Stimulated activated CD8-positive, alpha-beta memory T cell treated with anti-CD3 and anti-CD28 coated beads, Interleukin-7, amount 100 ng/mL, for 4 hours (primary cell): ENCODE measurements around the gene DISC1.
"Not testable (repeated sequence)": the region's sequence is repeated elsewhere in the genome, so short reads cannot be mapped to it uniquely, and the experiment has no call there.

Experiments used
- DNase-seq, 2 donors: peaks; one replicate each; pipeline ENCODE4 v3.0.0-alpha.2; 2020; ENCODE audit warnings: low read depth in 2 of 2

The DISC1 gene

DNA sequence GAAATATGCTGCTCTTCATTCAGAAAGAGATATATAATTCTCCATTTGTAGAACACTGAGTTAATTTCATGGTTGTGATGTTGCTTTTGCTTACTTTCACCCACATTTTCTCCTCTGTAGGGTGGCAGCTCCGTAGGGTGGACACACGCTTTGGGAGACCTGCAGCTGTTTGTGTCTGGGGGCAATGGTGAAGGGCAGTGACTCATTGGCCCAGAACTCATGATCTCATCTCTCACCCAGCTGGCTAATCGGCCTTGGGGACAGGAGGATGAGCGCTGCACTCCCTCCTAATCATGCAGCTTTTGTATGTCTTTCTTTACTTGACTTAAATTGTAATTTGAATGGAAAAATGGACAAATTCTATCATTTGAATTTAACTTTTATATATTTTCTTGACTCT is 9.6 kb downstream of the DISC1 start:
- no peak for DNase-seq

DNA sequence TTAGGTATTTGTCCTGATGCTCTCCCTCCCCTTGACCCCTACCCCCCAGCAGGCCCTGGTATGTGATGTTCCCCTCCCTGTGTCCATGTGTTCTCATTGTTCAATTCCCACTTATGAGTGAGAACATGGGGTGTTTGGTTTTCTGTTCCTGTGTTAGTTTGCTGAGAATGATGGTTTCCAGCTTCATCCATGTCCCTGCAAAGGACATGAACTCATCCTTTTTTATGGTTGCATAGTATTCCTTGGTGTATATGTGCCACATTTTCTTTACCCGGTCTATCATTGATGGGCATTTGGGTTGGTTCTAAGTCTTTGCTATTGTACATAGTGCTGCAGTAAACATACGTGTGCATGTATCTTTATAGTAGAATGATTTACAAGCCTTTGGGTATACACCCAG is 10.3 kb downstream of the DISC1 start:
- DNase-seq: not testable (repeated sequence)

DNA sequence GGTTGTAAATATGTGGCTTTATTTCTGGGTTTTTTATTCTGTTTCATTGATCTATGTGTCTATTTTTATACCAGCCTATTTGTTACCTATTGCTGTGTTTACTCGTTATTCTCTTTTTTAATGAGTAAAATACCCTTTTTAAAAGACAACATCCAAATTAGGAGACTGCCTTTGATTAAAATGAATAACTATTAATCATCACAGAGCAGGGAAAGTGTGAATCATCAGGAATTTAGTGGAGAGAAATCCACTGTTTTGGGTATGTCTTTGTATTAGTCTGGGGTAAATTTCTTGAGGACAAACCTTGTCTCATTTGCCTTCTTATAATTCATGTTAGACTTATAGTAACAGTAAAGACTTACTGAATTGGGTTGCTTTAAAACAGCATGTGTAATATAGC is 12.1 kb downstream of the DISC1 start:
- DNase-seq: no peak

DNA sequence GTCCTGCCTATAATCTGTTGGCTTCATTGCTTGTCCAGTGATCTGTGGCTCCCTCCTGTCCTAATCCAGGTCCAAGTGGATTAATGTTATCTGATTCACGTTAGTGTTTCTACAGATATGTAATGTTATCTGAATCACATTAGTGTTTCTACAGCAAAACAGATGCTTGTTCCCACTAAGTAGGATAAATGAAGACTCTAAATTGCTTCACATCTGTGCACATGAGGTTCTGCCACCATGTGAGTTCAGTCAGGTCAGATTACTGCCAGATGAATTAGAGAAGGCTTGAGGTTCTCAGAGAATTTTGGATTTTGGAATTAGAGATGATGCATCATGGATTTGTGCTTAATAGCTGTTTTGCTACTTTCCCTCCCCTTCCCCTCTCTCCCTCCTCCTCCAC is 13.2 kb downstream of the DISC1 start:
- DNase-seq: no peak

DNA sequence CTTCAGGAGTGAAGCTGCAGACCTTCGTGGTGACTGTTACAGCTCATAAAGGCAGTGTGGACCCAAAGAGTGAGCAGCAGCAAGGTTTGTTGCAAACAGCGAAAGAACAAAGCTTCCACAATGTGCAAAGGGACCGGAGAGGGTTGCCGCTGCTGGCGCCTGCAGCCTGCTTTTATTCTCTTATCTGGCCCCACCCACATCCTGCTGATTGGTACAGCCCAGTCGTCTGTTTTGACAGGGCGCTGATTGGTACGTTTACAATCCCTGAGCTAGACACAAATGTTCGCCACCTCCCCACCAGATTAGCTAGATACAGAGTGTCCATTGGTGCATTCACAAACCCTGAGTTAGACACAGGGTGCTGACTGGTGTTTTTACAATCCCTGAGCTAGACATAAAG is 14.9 kb downstream of the DISC1 start:
- DNase-seq: not testable (repeated sequence)

DNA sequence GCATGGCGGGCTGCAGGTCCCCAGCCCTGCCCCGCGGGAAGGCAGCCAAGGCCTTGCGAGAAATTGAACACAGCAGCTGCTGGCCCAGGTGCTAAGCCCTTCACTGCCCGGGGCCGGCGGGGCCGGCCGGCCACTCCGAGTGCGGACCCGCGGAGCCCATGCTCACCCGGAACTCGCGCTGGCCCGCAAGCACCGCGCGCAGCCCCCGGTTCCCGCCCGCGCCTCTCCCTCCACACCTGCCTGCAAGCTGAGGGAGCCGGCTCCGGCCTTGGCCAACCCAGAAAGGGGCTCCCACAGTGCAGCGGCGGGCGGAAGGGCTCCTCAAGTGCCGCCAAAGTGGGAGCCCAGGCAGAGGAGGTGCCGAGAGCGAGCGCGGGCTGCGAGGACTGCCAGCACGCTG is 15.5 kb downstream of the DISC1 start:
- not testable (repeated sequence) for DNase-seq

DNA sequence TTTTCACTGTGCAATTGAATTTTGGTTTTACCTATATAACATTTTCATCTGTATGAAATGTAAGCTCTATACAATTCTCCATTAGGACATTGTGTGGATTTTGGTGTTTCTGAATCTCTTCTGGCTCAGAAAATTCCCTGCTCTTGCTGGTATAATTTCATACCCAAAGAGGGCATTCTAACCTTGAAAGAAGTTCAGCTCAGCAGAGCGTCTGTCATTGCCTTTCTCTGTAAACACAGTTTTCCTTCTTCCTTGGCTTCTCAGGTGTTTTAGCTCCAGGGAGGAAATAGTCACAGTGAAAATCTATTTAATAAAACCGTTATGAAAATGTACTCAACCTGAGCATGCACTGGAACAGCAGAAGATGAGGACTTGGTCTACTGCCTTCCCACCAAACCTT is 16.0 kb downstream of the DISC1 start:
- DNase-seq: no peak

DNA sequence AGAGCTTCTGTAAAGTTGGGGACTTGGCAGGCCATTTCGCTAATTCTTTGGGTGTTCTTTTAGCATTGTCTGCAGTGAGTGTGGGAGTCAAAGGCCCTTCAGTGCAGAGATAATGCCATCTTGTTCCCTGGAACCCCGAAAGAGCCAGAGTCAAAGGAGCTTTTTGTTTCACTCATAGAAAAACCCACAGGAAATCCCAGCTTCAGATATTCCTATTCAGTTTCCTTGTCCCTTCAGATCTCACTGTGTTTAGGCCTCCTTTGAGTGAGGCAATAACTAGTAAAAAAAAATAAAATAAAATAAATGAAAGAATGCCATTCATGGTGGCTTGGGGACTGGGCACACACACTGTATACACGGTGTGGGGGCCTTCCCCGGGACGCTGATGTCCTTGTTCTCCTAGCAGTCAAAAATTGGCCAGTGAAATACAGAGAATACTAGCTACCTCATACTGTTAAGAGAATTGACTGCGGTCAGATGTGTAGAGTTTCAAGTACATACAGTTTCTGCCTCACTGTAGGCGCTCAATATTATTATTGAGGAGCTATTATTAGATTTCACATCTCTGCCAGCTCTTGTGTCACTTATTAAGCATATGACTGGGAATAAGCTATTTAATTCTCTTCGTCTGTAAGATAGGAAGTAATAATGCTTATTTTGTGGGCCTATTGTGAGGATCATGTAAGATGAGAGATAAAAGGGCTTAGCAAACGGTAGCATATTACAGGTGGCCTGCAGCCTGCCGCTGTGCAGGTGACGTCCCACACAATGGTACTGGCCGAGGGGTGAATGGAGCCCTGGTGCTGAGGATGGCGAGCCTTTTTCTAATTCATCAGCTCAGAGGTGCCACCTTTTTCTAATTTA is 16.7 kb downstream of the DISC1 start:
- no peak for DNase-seq

DNA sequence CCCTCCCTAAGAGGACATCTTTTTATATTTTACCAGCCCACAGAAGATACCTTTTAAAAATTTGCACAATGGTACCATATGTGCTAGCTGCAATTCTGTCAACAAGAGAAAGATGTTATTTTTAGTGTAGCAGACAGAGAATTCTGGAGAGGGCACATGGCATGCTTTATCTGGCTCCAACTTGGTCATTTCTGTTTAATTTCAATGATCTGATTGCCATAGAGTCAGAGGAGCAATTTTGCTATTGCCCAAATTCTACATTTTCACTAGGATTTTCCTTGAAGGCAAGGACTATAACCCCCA is 17.3 kb downstream of the DISC1 start:
- no peak for DNase-seq

DNA sequence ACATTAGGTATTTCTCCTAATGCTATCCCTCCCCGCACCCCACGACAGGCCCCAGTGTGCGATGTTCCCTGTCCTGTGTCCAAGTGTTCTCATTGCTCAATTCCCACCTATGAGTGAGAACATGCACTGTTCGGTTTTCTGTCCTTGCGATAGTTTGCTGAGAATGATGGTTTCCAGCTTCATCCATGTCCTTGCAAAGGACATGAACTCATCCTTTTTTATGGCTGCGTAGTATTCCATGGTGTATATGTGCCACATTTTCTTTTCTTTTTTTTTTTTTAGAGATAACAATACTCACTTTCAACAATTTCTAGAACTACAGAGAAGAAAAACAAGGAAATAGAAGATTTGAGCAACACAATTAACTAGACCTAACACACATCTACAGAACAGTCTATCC is 19.0 kb downstream of the DISC1 start:
- DNase-seq: not testable (repeated sequence)

DNA sequence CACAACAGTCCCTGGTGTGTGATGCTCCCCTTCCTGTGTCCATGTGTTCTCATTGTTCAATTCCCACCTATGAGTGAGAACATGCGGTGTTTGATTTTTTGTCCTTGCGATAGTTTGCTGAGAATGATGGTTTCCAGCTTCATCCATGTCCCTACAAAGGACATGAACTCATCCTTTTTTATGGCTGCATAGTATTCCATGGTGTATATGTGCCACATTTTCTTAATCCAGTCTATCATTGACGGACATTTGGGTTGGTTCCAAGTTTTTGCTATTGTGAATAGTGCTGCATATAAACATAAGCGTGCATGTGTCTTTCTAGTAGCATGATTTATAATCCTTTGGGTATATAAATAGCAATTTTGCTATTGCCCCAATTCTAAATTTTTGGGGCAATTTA is 19.6 kb downstream of the DISC1 start:
- DNase-seq: not testable (repeated sequence)

DNA sequence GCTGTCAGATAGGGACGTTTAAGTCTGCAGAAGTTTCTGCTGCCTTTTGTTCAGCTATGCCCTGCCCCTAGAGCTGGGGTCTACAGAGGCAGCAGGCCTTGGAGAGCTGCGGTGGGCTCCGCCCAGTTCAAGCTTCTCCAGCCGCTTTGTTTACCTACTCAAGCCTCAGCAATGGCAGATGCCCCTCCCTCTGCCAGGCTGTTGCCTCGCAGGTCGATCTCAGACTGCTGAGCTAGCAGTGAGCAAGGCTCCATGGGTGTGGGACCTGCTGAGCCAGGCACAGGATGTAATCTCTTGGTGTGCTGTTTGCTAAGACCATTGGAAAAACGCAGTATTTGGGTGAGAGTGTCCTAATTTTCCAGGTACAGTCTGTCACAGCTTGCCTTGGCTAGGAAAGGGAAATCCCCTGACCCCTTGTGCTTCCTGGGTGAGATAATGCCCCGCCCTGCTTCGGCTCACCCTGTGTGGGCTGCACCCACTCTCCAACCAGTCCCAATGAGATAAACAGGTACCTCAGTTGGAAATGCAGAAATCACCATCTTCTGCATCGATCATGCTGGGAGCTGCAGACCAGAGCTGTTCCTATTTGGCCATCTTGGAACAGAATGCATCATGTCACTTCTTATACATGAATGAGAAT is 25.2 kb downstream of the DISC1 start:
- not testable (repeated sequence) for DNase-seq

DNA sequence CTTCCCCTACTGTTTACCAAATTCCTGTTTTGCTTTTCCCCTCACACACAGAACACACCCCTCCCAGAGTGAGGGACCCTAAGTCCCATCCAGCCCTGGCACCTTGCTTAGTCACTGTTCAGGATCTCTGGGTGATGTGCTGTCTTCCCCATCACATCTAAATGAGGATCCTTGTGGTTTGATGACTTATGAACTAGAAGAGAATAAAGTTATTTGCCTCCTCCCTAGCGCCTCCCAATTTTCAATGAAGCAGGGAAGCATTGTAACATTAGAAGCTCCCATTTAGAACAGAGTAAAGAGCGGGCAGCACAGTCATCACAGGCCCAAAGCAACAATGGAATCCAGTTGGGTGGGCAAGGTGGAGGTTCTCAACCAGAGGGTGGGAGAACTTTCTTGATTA is 27.0 kb downstream of the DISC1 start:
- DNase-seq: no peak

DNA sequence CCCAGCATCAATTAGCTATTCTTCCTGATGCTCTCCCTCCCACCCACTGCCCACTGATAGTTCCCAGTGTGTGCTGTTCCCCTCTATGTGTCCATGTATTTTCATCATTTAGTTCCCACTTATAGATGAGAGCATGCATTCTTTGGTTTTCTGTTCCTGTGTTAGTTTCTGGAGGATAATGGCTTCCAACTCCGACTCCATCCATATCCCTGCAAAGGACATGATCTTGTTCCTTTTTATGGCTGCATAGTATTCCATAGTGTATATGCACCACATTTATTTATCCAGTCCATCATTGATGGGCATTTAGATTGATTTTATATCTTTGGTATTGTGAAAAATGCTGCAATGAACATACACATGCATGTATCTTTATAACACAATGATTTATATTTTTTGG is 30.2 kb downstream of the DISC1 start:
- no peak for DNase-seq

DNA sequence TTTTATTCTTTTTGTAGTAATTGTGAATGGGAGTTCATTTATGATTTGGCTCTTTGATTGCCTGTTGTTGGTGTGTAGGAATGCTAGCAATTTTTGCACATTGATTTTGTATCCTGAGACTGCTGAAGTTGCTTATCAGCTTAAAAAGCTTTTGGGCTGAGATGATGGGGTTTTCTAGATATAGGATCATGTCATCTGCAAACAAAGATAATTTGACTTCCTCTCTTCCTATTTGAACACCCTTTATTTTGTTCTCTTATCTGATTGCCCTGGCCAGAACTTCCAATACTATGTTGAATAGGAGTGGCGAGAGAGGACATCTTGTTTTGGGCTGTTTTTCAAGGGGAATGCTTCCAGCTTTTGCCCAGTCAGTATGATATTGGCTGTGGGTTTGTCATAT is 31.6 kb downstream of the DISC1 start:
- DNase-seq: not testable (repeated sequence)

DNA sequence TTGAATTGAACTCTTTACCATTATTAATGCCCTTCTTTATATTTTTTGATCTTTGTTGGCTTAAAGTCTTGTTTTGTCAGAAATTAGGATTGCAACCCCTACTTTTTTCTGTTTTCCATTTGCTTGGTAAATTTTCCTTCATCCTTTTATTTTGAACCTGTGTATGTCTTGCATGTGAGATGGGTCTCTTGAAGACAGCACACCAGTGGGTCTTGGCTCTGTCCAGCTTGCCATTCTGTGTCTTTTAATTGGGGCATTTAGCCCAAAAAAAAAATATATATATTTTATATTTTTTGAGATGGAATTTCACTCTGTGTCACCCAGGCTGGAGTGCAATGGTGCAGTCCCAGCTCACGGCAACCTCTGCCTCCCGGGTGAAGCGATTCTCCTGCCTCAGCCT is 33.6 kb downstream of the DISC1 start:
- no peak for DNase-seq

DNA sequence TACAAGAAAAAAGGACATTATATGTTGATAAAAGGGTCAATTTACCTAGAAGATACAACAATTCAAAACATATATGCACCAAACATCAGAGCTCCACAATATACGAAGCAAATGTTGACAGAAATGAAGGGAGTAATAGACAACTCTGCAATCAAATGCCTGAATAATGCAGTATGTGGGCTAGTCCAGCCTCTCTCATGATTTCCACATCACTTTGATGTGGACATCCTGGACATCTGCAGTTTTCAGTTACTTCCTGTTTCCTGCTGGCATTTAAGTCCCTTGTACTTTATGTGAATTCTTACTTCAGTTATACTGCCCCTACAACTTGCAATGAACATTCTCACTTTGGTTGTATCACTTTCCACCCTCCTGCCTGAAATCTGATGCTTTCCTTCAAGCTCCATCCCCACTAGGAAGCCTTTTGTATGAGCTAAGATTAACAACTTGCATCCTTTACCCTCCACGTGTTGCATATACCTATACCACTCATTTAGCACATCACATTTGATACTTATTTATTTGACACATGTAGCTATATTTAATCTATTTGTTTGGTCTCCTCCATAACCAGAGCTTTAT is 36.7 kb downstream of the DISC1 start:
- no peak for DNase-seq

DNA sequence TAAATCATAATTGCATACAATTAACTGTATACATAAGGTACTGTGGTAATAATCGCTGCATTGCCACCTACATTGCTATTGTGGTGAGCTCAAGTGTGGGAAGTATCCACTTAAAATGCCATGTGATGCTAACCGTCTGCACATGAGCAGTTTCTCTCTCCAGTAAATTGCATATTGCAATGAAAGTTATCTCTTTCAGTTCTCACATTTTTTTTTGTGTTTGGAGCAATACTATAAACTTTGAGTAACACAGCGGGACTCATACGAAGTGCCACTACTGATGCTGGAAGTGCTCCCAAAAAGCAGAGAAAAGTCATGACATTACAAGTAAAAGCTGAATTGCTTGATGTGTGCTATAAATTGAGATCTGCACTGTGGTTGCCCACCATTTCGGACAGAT is 38.5 kb downstream of the DISC1 start:
- no peak for DNase-seq

DNA sequence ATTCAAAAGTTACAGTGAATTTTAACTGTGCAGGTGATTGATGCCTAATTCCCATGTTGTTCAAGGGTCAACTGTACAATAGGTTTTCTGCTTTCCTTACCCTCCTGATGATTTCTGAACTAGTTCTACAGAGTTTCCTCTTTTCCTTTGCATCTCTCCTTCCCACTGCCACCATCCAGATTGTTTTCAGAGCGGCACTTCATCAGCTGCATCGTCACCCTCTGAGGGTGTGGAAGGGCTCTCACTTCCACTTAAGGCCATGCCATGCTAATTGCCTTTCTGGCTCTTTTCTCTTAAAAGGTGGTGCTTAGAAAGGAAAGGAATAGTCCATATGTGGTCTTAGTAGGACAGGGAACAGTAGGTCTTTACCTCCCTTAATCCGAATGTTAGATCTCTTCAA is 39.1 kb downstream of the DISC1 start:
- no peak for DNase-seq

DNA sequence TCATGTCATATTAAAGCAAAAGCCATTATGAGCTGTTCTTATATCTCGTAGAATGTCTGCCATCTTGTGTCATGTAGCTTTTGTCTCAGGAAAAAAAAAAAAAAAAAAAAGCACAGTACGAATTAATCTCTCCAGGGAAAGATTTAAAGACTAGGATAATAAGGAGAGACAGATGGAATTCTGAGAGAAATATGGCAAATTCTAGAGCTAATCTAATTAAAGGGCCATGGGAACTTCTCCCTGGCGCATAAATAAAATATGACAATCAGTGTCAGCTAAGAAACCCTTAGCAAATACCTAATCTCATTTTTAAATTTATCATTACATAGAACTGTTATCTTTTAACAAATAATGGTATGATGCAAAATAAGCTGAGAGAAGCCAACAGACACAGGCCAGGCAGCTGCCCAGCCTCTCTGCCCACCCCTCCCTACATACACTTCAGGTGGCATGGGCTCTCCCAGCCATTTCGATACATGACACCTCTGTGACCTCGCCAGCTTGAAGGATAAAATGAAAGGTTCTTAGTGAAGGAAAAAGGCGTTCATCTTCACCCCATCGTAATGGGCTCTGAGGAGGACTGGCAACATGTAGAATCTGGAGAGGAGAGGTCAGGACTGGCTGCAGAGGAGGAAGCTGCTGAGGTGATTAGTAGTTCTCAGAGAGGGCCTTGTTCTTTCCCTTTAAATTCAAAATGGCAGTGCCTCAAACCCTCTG is 39.8 kb downstream of the DISC1 start:
- no peak for DNase-seq

DNA sequence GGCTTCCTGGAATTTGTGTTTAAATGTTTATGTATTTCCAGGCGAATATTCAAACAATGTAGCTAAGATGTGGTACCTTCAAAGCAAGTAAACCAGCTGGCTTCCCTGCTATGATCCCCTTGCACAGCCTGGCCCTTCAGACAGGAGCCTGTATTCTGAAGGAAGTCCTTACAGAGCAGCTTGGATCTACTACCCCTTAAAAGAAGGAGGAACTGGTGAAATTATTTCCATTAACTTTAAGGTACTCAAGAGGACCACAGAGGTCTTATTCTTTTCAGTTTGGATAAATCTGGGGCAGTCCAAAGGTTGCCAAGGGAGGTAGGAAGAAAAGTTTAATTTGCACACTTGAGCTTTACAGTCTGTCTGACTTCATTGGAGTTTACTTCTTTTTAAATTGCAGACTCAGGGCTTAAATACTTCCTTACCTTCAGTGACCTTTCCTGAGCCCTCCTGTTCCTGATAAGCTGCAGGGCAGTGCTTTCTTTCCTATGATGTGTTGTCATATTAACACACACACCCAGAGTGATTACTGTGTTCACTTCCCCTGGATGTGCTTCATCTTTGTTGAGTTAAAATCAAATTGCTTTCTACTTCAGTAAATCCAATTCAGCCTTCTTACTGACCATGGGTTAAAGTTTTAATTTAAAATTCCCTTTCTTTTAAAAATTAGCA is 40.5 kb downstream of the DISC1 start:
- DNase-seq: no peak

DNA sequence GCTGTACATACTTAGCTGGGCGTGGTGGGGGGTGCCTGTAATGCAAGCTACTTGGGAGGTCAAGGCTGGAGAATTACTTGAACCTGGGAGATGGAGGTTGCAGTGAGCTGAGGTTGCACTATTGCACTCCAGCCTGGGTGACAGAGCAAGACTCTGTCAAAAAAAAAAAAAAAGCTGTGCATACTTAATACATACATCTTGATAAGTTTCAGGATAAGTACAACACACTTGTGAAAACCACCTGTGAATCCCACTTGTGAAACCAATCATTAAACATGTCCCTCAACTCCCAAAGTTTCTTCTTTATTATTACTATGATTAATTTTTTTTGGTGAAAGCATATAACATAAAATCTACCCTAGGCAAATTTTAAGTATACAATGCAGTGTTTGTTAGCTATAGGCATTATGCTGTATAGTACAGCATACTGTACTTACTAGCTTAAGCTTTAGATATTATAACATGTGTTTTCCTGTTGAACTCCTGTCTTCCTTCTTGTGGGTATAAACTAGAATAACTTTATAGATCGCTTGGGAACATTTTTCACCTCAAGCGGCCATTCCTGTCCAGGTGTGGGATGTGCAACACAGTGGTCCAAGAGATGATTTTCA is 41.4 kb downstream of the DISC1 start:
- DNase-seq: no peak
